Tibial artery (tissue), 4 donors: Measurements from ENCODE around the gene EFHC1.

Experiments used
- DNase-seq, 2 donors: peaks; one replicate each; pipeline ENCODE4 v3.0.0-alpha.2; 2019
- H3K27ac ChIP-seq, 2 donors: fragments of 200-600 bp; sonication (generic) in 1 of 2; 1 replicate in 1 of 2; 2 replicates in 1 of 2; pipeline ENCODE4 v1.5.1; 2018 to 2019; ENCODE audit warnings: mild to moderate bottlenecking in 1 of 2
- H3K27me3 ChIP-seq, 2 donors: fragments of 200-600 bp; sonication (generic) in 1 of 2; one replicate each; pipeline versions ENCODE4 v1.5.1 to v1.6.0; 2016 to 2019
- H3K36me3 ChIP-seq, 3 donors: fragments of 200-600 bp; sonication (generic) in 2 of 3; one replicate each; pipeline ENCODE4 v1.5.1; 2016 to 2019; ENCODE audit warnings: mild to moderate bottlenecking in 2 of 3
- H3K4me1 ChIP-seq, 4 donors: fragments of 200-600 bp; sonication (generic) in 2 of 4; 1 replicate in 3 of 4; 2 replicates in 1 of 4; pipeline ENCODE4 v1.5.1; 2016 to 2019
- H3K4me3 ChIP-seq, 2 donors: fragments of 200-600 bp; sonication (generic) in 1 of 2; 1 replicate in 1 of 2; 2 replicates in 1 of 2; pipeline ENCODE4 v1.5.1; 2018 to 2019; ENCODE audit warnings: mild to moderate bottlenecking in 2 of 2
- H3K9me3 ChIP-seq, 3 donors: fragments of 200-600 bp; sonication (generic) in 1 of 3; one replicate each; pipeline ENCODE4 v1.5.1; 2016 to 2019
- intact Hi-C: fragments of 100-400 bp; cut with DNase I; formaldehyde crosslinking; loops from one replicate; pipeline ENCODE4 v1.15.0; 2023; ENCODE audit warnings: low total_unique reads
- TF ChIP-seq, protein P1 (sequence below), 2 experiments: fragments of 200-600 bp in 1 of 2; fragments of 450-650 bp in 1 of 2; IDR thresholded peaks; one replicate each; pipeline ENCODE4 v1.5.1; 2017 to 2019; ENCODE audit warnings: antibody characterized with exemption in 2 of 2, mild to moderate bottlenecking in 1 of 2, moderate library complexity in 1 of 2

The EFHC1 gene

GRCh38 chr6:52502306-52503029 lies 82.3 kb downstream of the EFHC1 start:
- intact Hi-C loops, result loop anchor here (2.0 to 10.0 kb wide), 3 partner anchors 82 to 490 kb away; partner anchors contain the start of gene EFHC1
- peak overlapping the region; percentile 73 to 84 for H3K27ac ChIP-seq

DNA sequence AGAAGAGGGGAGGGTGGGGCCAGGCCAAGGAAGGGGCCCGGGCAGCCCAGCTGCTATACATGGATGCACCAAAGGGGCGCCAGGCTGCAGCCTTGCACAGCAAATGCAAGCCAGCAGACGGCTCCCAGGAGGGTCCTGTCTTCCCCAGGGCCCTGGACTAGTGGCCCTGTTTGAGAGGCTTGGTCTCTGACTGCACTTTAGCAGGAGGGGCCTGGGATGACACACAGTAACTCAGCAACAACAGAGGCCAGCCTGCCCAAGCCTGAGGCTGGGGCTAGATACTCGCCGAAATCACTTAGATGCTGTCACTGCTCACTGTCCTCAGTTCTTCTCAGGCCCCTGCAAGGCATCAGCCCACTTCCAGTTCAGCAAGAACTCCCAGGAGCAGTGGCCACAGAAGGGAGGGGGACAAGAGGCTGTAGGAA lies 83.2 kb downstream of the EFHC1 start:
- TF ChIP-seq, protein P1, sequence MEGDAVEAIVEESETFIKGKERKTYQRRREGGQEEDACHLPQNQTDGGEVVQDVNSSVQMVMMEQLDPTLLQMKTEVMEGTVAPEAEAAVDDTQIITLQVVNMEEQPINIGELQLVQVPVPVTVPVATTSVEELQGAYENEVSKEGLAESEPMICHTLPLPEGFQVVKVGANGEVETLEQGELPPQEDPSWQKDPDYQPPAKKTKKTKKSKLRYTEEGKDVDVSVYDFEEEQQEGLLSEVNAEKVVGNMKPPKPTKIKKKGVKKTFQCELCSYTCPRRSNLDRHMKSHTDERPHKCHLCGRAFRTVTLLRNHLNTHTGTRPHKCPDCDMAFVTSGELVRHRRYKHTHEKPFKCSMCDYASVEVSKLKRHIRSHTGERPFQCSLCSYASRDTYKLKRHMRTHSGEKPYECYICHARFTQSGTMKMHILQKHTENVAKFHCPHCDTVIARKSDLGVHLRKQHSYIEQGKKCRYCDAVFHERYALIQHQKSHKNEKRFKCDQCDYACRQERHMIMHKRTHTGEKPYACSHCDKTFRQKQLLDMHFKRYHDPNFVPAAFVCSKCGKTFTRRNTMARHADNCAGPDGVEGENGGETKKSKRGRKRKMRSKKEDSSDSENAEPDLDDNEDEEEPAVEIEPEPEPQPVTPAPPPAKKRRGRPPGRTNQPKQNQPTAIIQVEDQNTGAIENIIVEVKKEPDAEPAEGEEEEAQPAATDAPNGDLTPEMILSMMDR (IDR thresholded peaks at IDR 0.05), result peak; percentile 16 to 19
- intact Hi-C loops, result loop anchor here (2.0 to 10.0 kb wide), 3 partner anchors 83 to 489 kb away; partner anchors contain the start of gene EFHC1
- Histone ChIP-seq H3K4me1 (peaks cover 4 to 67% (median 54%) of the 10 kb centered on the region in 4 donors), H3K9me3 (no peaks in the 10 kb centered on the region), H3K36me3 (peaks cover 43 to 50% (median 45%) of the 10 kb centered on the region in 3 donors), H3K27ac (peak overlapping the region; percentile 68 to 84), H3K4me3 (no peak overlapping the region), H3K27me3 (no peaks in the 10 kb centered on the region)
- no peak for DNase-seq

More at GRCh38 chr6:52502306-52503029, 82.3 kb downstream of the EFHC1 start:
- Histone ChIP-seq H3K9me3 (no peaks in the 10 kb centered on the region), H3K36me3 (peaks cover 37 to 41% (median 38%) of the 10 kb centered on the region in 3 donors), H3K4me3 (no peak overlapping the region), H3K4me1 (peaks cover 4 to 67% (median 55%) of the 10 kb centered on the region in 4 donors), H3K27me3 (no peaks in the 10 kb centered on the region)
- no peak for DNase-seq
- TF ChIP-seq, protein P1 (IDR thresholded peaks at IDR 0.05), result no peak

GRCh38 chr6:52503851-52504781 lies 84.0 kb downstream of the EFHC1 start:
- Histone ChIP-seq H3K4me3 (peak overlapping the region in 1 of 2 donors; percentile 4), H3K4me1 (peaks cover 4 to 62% (median 52%) of the 10 kb centered on the region in 4 donors), H3K27ac (peak overlapping the region; percentile 68 to 84), H3K9me3 (no peaks in the 10 kb centered on the region), H3K36me3 (peaks cover 51 to 58% (median 53%) of the 10 kb centered on the region in 3 donors), H3K27me3 (no peaks in the 10 kb centered on the region)
- TF ChIP-seq, protein P1 (IDR thresholded peaks at IDR 0.05), result peak in 1 of 2 experiments; percentile 8
- peak; percentile 92 to 98 for DNase-seq
- intact Hi-C loops, result loop anchor here (2.0 to 10.0 kb wide), 3 partner anchors 83 to 488 kb away; partner anchors contain the start of gene EFHC1

GRCh38 chr6:52504782-52505136 lies 84.6 kb downstream of the EFHC1 start:
- no peaks in the 10 kb centered on the region for H3K9me3 ChIP-seq
- no peak for DNase-seq
- peaks cover 56 to 64% (median 58%) of the 10 kb centered on the region in 3 donors for H3K36me3 ChIP-seq
- intact Hi-C loops, result loop anchor here (5.0 to 10.0 kb wide), 3 partner anchors 68 to 488 kb away; no protein-coding TSS in a partner anchor
- H3K27ac ChIP-seq, result peak overlapping the region; percentile 68 to 84
- peak overlapping the region in 1 of 2 donors; percentile 4 for H3K4me3 ChIP-seq
- peaks cover 4 to 62% (median 52%) of the 10 kb centered on the region in 4 donors for H3K4me1 ChIP-seq
- no peaks in the 10 kb centered on the region for H3K27me3 ChIP-seq
- TF ChIP-seq, protein P1 (IDR thresholded peaks at IDR 0.05), result no peak

DNA sequence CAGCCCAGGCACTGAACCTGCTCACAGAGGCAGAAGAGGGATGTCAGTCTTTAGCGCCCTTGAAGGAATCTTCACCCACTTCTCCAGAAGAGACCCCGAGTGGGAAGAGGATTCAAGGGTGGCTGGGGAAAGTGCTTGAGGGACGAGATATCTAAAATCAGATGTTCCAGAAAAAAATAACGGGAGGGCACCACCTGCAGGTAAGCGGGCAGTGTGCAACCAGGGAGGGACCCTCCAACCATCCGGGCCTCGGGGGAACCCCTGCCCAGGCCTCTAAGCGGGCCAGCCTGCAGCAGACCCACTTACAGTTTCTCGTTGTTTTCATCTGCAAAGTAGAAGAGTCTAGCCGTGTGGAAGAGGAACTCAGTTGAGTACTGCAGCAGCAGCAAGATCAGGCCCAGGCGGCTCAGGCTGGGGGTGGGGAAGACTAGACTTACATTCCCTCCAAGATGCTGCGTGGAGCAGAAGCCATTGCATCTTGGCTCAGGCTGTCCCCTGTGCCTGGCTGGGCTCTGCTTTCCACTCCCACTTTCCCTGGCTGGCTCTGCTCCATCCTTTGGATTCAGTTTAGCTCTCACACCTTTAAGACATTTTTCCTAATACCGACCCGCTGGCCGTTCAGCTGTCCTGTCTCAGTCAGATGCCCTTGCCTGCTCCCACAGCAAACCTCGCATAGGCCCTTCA lies 85.7 kb downstream of the EFHC1 start:
- Histone ChIP-seq H3K4me3 (no peak overlapping the region), H3K36me3 (peaks cover 56 to 65% (median 58%) of the 10 kb centered on the region in 3 donors), H3K9me3 (no peaks in the 10 kb centered on the region), H3K4me1 (peaks cover 4 to 62% (median 45%) of the 10 kb centered on the region in 4 donors), H3K27ac (peak overlapping the region; percentile 68 to 84), H3K27me3 (no peaks in the 10 kb centered on the region)
- no peak for DNase-seq
- TF ChIP-seq, protein P1 (IDR thresholded peaks at IDR 0.05), result no peak
- intact Hi-C loops, result loop anchor here (5.0 to 10.0 kb wide), 2 partner anchors 66 to 159 kb away; no protein-coding TSS in a partner anchor
